ENCODE results near the gene RSPO3. TPM values are rescaled to one million over a fixed set of nuclear protein-coding genes. Genes with fewer than 3 reads are reported as not detected.

The RSPO3 gene
- total and polyA plus RNA-seq, 9 of the 15 experiments (the other 6 are each of a cell fraction or from before 2014, with no cell fraction given): not detected

GRCh38 chr6:127076466-127076865 is 42.0 kb upstream of the RSPO3 start:
- FAIRE-seq (no peak), DNase-seq (ENCODE audit: extremely low read depth in 1 of 4, low spot score in 3 of 4) (no peak), ATAC-seq (no peak)
- Histone ChIP-seq H3K27me3 (ENCODE audit: control insufficient read depth in 2 of 2, insufficient read depth in 2 of 2, low read length in 2 of 2) (no peaks in the 10 kb centered on the region), H3K36me3 (ENCODE audit: control insufficient read depth, insufficient read depth, low read length) (no peaks in the 10 kb centered on the region), H3K79me2 (ENCODE audit: control insufficient read depth, insufficient read depth, low read length) (no peaks in the 10 kb centered on the region), H3K4me3 (no peak overlapping the region), H3K4me2 (ENCODE audit: insufficient read depth, low read length) (no peak overlapping the region), H2AFZ (ENCODE audit: low read depth, low read length) (no peak overlapping the region), H4K20me1 (replicated peaks; ENCODE audit: control insufficient read depth, insufficient read depth, low read length) (no peaks in the 10 kb centered on the region), H3K9me1 (ENCODE audit: control insufficient read depth, insufficient read depth, low read length) (no peaks in the 10 kb centered on the region), H3K27ac (ENCODE audit: extremely low read depth, low read depth, low read length) (no peak overlapping the region), H3K9me3 (replicated peaks; ENCODE audit: control insufficient read depth, insufficient read depth, low read depth, low read length) (no peaks in the 10 kb centered on the region), H3K9ac (ENCODE audit: insufficient read depth in 1 of 2, low read depth in 2 of 2, low read length in 2 of 2) (no peak overlapping the region), H3K4me1 (replicated peaks in 1 of 2; ENCODE audit: control insufficient read depth in 2 of 2, insufficient read depth in 2 of 2, low read length in 2 of 2) (no peaks in the 10 kb centered on the region)
- in situ Hi-C loops (cut with MboI): no loop called here
- WGBS (ENCODE audit: insufficient coverage, low coverage, missing lambda C conversion rate): 0% methylated on average over 4 of the region's 4 CpGs
- ChIA-PET CTCF (ENCODE audit: low intra/inter-chr PET ratio) (no interaction called here), POLR2A (no interaction called here)
- BruUV-seq (replicated peaks): no TSS peak
- intact Hi-C loops (cut with micrococcal nuclease): no loop called here
- no peak for TF ChIP-seq TCFL5 (CRISPR knock-in tag; conservative IDR thresholded peaks at IDR 0.05)
- TF ChIP-seq RBM25 (IDR thresholded peaks at IDR 0.05; ENCODE audit: low read depth, low read length, severe bottlenecking): no peak
- TF ChIP-seq ZBTB7A (IDR thresholded peaks at IDR 0.05; ENCODE audit: borderline replicate concordance, control insufficient read depth, low read depth, low read length): no peak

GRCh38 chr6:127077886-127078285 is 40.6 kb upstream of the RSPO3 start:
- Histone ChIP-seq H3K9ac (ENCODE audit: insufficient read depth in 1 of 2, low read depth in 2 of 2, low read length in 2 of 2) (no peak overlapping the region), H3K36me3 (ENCODE audit: control insufficient read depth, insufficient read depth, low read length) (no peaks in the 10 kb centered on the region), H2AFZ (ENCODE audit: low read depth, low read length) (no peak overlapping the region), H3K79me2 (ENCODE audit: control insufficient read depth, insufficient read depth, low read length) (no peaks in the 10 kb centered on the region), H3K4me2 (ENCODE audit: insufficient read depth, low read length) (no peak overlapping the region), H3K27ac (ENCODE audit: extremely low read depth, low read depth, low read length) (no peak overlapping the region), H3K9me3 (replicated peaks; ENCODE audit: control insufficient read depth, insufficient read depth, low read depth, low read length) (no peaks in the 10 kb centered on the region), H3K4me3 (no peak overlapping the region), H3K4me1 (replicated peaks in 1 of 2; ENCODE audit: control insufficient read depth in 2 of 2, insufficient read depth in 2 of 2, low read length in 2 of 2) (no peaks in the 10 kb centered on the region), H3K27me3 (ENCODE audit: control insufficient read depth in 2 of 2, insufficient read depth in 2 of 2, low read length in 2 of 2) (no peaks in the 10 kb centered on the region), H4K20me1 (replicated peaks; ENCODE audit: control insufficient read depth, insufficient read depth, low read length) (no peaks in the 10 kb centered on the region), H3K9me1 (ENCODE audit: control insufficient read depth, insufficient read depth, low read length) (no peaks in the 10 kb centered on the region)
- intact Hi-C loops (cut with micrococcal nuclease) (no loop called here), in situ Hi-C loops (cut with MboI) (no loop called here)
- 0% methylated on average over 2 of the region's 2 CpGs for WGBS (ENCODE audit: insufficient coverage, low coverage, missing lambda C conversion rate)
- CTCF ChIA-PET (ENCODE audit: low intra/inter-chr PET ratio): no interaction called here
- FAIRE-seq (no peak), DNase-seq (ENCODE audit: extremely low read depth in 1 of 4, low spot score in 3 of 4) (no peak), ATAC-seq (no peak)
- POLR2A ChIA-PET: no interaction called here
- no TSS peak for BruUV-seq (replicated peaks)
- no peak for TF ChIP-seq ERF (CRISPR knock-in tag; IDR thresholded peaks at IDR 0.05)
- TF ChIP-seq HES1 (IDR thresholded peaks at IDR 0.05; ENCODE audit: low read depth): no peak
- TF ChIP-seq, protein P1, sequence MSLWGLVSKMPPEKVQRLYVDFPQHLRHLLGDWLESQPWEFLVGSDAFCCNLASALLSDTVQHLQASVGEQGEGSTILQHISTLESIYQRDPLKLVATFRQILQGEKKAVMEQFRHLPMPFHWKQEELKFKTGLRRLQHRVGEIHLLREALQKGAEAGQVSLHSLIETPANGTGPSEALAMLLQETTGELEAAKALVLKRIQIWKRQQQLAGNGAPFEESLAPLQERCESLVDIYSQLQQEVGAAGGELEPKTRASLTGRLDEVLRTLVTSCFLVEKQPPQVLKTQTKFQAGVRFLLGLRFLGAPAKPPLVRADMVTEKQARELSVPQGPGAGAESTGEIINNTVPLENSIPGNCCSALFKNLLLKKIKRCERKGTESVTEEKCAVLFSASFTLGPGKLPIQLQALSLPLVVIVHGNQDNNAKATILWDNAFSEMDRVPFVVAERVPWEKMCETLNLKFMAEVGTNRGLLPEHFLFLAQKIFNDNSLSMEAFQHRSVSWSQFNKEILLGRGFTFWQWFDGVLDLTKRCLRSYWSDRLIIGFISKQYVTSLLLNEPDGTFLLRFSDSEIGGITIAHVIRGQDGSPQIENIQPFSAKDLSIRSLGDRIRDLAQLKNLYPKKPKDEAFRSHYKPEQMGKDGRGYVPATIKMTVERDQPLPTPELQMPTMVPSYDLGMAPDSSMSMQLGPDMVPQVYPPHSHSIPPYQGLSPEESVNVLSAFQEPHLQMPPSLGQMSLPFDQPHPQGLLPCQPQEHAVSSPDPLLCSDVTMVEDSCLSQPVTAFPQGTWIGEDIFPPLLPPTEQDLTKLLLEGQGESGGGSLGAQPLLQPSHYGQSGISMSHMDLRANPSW (CRISPR knock-in tag; IDR thresholded peaks at IDR 0.05): no peak
- no peak for TF ChIP-seq ZNF764 (CRISPR knock-in tag; IDR thresholded peaks at IDR 0.05; ENCODE audit: low read depth)
- no peak for TF ChIP-seq CEBPG (CRISPR knock-in tag; IDR thresholded peaks at IDR 0.05)
- no peak for TF ChIP-seq CEBPG (tag; conservative IDR thresholded peaks at IDR 0.05 in 1 of 2, IDR thresholded peaks at IDR 0.05 in 1 of 2)
- TF ChIP-seq CHD2 (IDR thresholded peaks at IDR 0.05; ENCODE audit: low read depth, low read length): no peak
- no peak for TF ChIP-seq EP400 (IDR thresholded peaks at IDR 0.05)
- no peak for TF ChIP-seq MTF1 (CRISPR knock-in tag; IDR thresholded peaks at IDR 0.05; ENCODE audit: borderline replicate concordance)
- no peak for TF ChIP-seq CXXC5 (CRISPR knock-in tag; IDR thresholded peaks at IDR 0.05)

Measured in K562 (cell line).